Large intestine (tissue), 12 donors: ENCODE measurements around the gene ASPHD2. TPM values are rescaled to one million over a fixed set of nuclear protein-coding genes. Genes with fewer than 3 reads are reported as not detected.
A peak's percentile ranks its signal among the peaks of the same experiment; 100 is the strongest.

ENCODE experiments used
- DNase-seq, 2 donors: peaks; one replicate each; pipeline versions ENCODE4 v3.0.0 to v3.0.0-alpha.2; 2013
- H3K27ac ChIP-seq: one replicate; pipeline ENCODE4 v1.5.1; 2013; ENCODE audit warnings: low read length
- H3K27me3 ChIP-seq: 2 replicates; pipeline ENCODE4 v1.6.1; 2013; ENCODE audit warnings: low read length; ENCODE audit not compliant: control insufficient read depth, insufficient read depth
- H3K36me3 ChIP-seq: 2 replicates; pipeline ENCODE4 v1.6.1; 2013; ENCODE audit warnings: low read length; ENCODE audit not compliant: control insufficient read depth, insufficient read depth
- H3K4me1 ChIP-seq: one replicate; pipeline ENCODE4 v1.6.1; 2013; ENCODE audit warnings: low read length; ENCODE audit not compliant: control insufficient read depth, insufficient read depth
- H3K4me3 ChIP-seq: one replicate; pipeline ENCODE4 v1.5.1; 2013; ENCODE audit warnings: low read length
- H3K9me3 ChIP-seq: one replicate; pipeline ENCODE4 v1.6.1; 2013; ENCODE audit warnings: mild to moderate bottlenecking, low read depth, low read length, moderate library complexity; ENCODE audit not compliant: control insufficient read depth
- WGBS: methylation state at CpG from one replicate; pipeline ENCODE4 v1.1.5; 2013; ENCODE audit warnings: low lambda C conversion rate; ENCODE audit not compliant: insufficient coverage; 5-methylcytosine and 5-hydroxymethylcytosine counted together
- long read RNA-seq, 11 donors: transcript quantifications; one replicate each; lab custom pipeline, GENCODE V29; 2026
- polyA plus RNA-seq: library from polyadenylated mRNA; unstranded; fragments of 120-200 nt; gene quantifications from one replicate; pipeline ENCODE4 v1.2.1, GENCODE V29; 2013

Gene ASPHD2, protein sequence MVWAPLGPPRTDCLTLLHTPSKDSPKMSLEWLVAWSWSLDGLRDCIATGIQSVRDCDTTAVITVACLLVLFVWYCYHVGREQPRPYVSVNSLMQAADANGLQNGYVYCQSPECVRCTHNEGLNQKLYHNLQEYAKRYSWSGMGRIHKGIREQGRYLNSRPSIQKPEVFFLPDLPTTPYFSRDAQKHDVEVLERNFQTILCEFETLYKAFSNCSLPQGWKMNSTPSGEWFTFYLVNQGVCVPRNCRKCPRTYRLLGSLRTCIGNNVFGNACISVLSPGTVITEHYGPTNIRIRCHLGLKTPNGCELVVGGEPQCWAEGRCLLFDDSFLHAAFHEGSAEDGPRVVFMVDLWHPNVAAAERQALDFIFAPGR
- 0.88 TPM for polyA plus RNA-seq
- long read RNA-seq, donor 1, result 0 reads
- long read RNA-seq, donor 2, partial matches to known transcripts, result 0 of 1 reads
- long read RNA-seq, donor 2, other reads (novel, unspliced or antisense), result 0 of 1 reads
- long read RNA-seq, donor 3, partial matches to known transcripts, result 0 of 1 reads
- long read RNA-seq, donor 3, other reads (novel, unspliced or antisense), result 0 of 1 reads
- long read RNA-seq, donor 4, result 0 reads
- long read RNA-seq, donor 5, partial matches to known transcripts, result 0 of 1 reads
- long read RNA-seq, donor 5, other reads (novel, unspliced or antisense), result 0 of 1 reads
- long read RNA-seq, donor 6, partial matches to known transcripts, result 0 of 1 reads
- long read RNA-seq, donor 6, other reads (novel, unspliced or antisense), result 0 of 1 reads
- long read RNA-seq, donor 7, result 0 reads
- long read RNA-seq, donor 8, partial matches to known transcripts, result 0 of 1 reads
- long read RNA-seq, donor 8, other reads (novel, unspliced or antisense), result 0 of 1 reads
- long read RNA-seq, donor 9, result 0 reads
- long read RNA-seq, donor 10, result 0 reads
- long read RNA-seq, donor 11, result 0 reads

DNA sequence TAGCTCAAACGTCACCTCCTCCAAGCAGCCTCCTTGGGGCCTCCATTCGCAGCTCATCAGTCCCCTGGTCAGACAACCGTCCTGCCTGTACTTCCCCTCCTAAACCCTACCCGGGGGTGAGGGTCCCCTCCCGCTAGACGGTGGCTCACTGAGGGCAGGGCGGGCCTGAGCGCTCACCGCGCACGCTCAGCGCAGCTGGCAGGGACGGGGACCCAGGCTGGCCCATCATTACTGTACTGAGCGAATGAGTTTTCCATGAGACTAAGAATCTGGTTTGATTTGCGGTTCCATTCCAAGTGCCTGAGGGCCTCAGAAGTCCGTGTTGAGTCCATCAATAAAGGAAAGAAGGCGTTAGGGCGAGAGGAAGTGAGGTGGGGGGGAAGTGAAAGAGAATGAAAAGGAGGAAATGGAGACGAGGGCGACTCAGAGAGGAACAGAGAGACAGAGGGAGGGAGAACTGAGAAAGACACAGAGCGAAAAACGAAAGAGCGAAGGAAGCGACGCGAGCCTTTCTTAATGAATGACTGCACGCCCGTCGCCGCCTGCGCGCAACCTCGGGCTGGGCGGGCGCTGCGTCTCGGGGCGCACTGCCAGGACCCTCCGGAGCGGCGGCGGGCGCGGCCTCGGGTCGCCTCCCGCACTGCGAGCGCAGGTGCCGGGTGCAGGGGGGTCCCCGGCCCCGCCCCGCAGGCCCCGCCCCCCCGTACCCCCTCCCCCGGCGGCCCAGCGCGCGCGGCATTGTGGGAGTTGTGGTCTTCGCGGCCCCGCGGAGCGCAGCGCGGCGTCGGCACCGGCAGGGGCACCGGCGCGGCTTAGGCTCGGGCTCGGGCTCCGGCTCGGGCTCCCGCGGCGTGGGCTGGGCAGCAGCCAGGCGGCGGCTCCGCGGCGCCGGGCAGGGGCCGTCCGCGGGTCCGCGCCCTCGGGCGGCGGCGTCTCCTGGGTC lies at the start of gene ASPHD2:
TSS of gene ASPHD2 (plus strand) at position 746 of the 943 bp plus-strand sequence. CDS start 4,356 bp downstream, outside the sequence.
- peaks cover 7% of the 10 kb centered on the region for H3K4me1 ChIP-seq
- H3K4me3 ChIP-seq, result peak within 1 kb of the TSS; percentile 51
- 0% methylated on average over 6 of the region's 96 CpGs for WGBS
- peaks cover 31% of the 10 kb centered on the region for H3K27me3 ChIP-seq
- H3K27ac ChIP-seq, result peak within 1 kb of the TSS; percentile 23
- DNase-seq, result peak; percentile 35 to 77
- no peaks in the 10 kb centered on the region for H3K36me3 ChIP-seq
- H3K9me3 ChIP-seq, result no peaks in the 10 kb centered on the region

DNA sequence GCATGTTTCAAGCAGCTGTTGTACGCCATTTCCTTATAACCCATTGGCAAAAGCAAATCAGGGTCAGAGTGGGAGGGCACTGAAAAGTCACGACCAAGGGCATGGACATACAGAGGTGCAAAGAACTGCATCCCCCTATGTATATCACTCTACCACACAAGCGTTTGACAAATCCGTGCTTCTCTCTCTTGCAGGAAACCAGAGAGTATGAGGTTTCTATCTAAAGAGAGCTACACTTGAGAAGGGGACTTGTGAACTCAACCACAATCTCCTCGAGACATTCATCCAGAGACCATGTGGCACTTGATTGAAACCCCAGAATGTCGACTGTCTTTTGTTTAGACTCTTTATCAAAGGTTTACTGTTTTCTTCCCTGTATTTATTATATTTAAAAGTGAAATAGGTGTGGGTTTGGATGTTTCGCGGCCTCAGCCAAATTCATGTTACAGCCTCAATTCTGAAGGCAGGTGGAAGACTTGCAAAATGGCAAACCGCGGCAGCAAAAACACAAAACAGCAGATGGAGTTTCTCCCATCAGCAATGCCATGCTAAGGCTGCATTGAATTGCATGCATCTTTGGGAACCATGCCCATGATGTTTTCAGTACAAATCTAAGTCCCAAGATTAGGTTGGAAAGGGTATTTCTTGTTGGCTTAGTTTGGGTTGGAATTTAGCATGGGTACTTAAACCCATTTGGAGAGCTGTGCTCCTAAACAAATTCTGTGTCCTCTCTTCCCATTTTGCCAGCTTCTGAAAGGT lies 48.8 kb upstream of the ASPHD2 start:
- Histone ChIP-seq H3K9me3 (no peaks in the 10 kb centered on the region), H3K27me3 (peaks cover 29% of the 10 kb centered on the region), H3K4me1 (no peaks in the 10 kb centered on the region), H3K27ac (no peak overlapping the region), H3K36me3 (no peaks in the 10 kb centered on the region), H3K4me3 (no peak overlapping the region)
- WGBS, result 80% methylated on average over 1 of the region's 10 CpGs
- DNase-seq, result no peak

DNA sequence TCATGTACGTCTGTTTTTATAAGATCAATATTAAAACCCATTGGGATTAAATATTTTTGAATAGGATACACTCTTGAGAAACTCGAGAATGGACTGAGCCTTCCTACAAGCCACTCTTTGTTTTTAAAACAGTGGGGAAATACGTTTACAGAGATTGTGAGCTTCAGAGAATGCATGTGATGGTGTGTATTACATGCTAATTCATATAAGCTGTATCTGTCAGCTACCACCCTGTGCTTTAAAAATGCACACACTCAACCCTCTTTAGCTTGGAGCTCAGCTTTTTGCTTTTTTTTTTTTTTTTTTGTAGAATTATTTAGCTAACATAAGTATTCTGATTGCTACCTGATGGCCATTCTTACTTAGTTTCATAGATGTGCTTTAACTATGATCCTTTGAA lies 46.3 kb upstream of the ASPHD2 start:
- Histone ChIP-seq H3K27ac (no peak overlapping the region), H3K4me3 (no peak overlapping the region), H3K36me3 (no peaks in the 10 kb centered on the region), H3K9me3 (no peaks in the 10 kb centered on the region), H3K4me1 (no peaks in the 10 kb centered on the region), H3K27me3 (peaks cover 27% of the 10 kb centered on the region)
- no peak for DNase-seq
- 20% methylated on average over 1 of the region's 3 CpGs for WGBS

DNA sequence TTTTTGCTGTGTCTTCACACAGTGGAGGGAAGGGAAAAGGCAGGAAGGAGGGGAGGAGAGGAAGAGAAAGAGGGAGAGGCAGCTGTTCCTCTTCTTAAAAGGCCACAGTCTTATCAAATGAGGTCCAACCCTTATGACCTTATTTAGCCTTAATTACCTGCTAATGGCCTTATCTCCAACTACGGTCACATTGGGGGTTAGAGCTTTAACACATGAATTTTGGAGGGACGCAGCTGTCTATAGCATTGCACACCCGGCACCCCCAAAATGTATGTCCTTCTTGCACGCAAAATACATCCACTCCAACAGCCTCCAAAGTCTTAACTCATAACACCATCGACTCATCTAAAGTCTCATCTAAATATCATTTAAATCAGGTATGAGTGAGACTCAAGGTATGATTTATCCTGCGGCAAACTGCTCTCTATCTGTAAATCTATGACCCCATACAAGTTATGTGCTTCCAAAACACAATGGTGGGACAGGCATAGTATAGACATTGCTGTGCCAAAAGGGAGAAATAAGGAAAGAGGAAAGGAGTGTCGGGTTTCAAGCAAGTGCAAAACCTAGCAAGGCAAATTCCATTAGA lies 45.0 kb upstream of the ASPHD2 start:
- Histone ChIP-seq H3K27ac (no peak overlapping the region), H3K4me1 (no peaks in the 10 kb centered on the region), H3K36me3 (no peaks in the 10 kb centered on the region), H3K27me3 (peaks cover 21% of the 10 kb centered on the region), H3K4me3 (no peak overlapping the region), H3K9me3 (no peaks in the 10 kb centered on the region)
- no peak for DNase-seq
- 64% methylated on average over 4 of the region's 7 CpGs for WGBS

DNA sequence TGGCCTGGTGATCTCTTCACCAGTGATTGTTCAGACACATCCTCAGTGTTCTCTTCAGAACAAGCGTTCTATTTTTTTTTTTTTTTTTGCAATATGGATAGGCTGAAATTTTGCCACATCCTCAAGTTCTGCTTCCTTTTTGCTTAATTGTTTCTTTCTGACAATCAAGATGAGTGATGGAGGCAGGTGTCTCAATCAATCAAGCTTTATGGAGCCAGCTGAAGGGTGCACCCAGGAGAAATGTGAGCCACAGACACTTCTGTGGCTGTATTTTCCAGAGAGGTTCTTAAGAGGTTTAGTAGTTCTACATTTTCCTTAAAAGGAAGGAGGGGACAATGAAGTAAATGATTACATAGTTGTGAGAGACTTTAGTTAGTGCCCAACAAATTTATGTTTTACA lies 43.9 kb upstream of the ASPHD2 start:
- WGBS, result no CpG with 5 or more reads among the region's 1 CpG
- DNase-seq, result no peak
- Histone ChIP-seq H3K4me1 (no peaks in the 10 kb centered on the region), H3K9me3 (no peaks in the 10 kb centered on the region), H3K36me3 (no peaks in the 10 kb centered on the region), H3K4me3 (no peak overlapping the region), H3K27me3 (peaks cover 16% of the 10 kb centered on the region), H3K27ac (no peak overlapping the region)

DNA sequence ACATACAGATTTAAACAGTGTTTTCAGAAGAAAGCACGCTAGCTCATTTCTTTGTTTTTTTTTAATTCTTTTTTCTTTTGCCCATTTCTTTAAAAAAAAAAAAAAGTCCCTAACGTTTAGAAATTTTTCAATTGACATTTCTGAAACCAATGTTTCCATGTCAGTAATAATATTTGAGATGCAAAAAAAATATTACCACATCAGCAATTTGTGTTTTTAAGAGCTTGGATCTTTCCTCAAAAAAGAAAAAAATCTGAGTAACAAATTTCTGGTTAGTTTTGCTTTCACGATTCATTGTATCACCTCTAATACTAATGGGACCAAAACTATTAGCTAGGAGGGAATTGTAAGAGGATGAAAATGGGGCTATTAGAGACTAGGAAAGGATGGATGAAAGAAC lies 39.9 kb upstream of the ASPHD2 start:
- no peaks in the 10 kb centered on the region for H3K9me3 ChIP-seq
- no peaks in the 10 kb centered on the region for H3K36me3 ChIP-seq
- H3K27ac ChIP-seq, result no peak overlapping the region
- 90% methylated on average over 2 of the region's 3 CpGs for WGBS
- no peak for DNase-seq
- no peaks in the 10 kb centered on the region for H3K4me1 ChIP-seq
- no peak overlapping the region for H3K4me3 ChIP-seq
- peaks cover 3% of the 10 kb centered on the region for H3K27me3 ChIP-seq

DNA sequence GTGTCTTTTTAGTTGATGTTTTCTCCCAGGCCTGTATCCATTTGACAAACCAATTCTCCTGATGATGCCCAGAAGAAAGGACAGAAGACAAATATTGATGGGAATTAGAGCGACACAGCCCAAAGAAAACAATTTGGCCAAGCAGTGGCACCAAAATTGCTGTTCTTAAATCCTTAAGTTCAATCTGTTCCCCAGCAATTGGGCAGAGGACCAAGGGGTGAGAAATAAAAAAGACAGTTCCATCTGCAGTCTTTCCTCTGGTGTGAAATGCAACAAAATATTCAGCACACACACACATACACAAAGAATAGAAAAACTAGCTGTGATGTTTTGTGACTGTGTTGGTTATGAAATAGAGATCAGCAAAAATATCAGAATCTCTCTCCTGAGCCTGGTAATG lies 38.0 kb upstream of the ASPHD2 start:
- Histone ChIP-seq H3K4me1 (no peaks in the 10 kb centered on the region), H3K9me3 (no peaks in the 10 kb centered on the region), H3K27ac (no peak overlapping the region), H3K4me3 (no peak overlapping the region), H3K27me3 (no peaks in the 10 kb centered on the region), H3K36me3 (no peaks in the 10 kb centered on the region)
- no peak for DNase-seq
- WGBS, result no CpG with 5 or more reads among the region's 1 CpG

DNA sequence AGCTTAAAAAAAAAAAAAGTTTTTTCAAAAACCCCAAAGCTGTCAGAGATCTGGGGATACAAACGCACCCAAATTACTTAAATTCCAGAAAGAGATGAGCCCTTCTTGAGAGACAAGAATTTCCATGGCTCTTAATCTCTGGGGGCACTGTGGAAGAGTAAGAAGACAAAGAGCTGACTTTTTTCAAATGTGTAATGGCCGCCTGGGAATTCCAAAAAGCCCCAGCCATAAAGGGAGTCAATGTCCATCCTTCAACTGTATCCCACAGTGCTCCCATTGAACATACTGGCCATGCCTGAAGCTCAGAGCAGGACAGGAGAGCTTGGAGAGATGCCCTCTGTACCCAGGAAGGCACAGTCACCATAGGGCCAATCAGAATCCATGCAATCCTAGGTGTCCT lies 37.4 kb upstream of the ASPHD2 start:
- H3K27me3 ChIP-seq, result no peaks in the 10 kb centered on the region
- WGBS, result no CpG with 5 or more reads among the region's 2 CpGs
- H3K27ac ChIP-seq, result no peak overlapping the region
- no peak overlapping the region for H3K4me3 ChIP-seq
- H3K9me3 ChIP-seq, result no peaks in the 10 kb centered on the region
- H3K36me3 ChIP-seq, result no peaks in the 10 kb centered on the region
- H3K4me1 ChIP-seq, result no peaks in the 10 kb centered on the region
- DNase-seq, result no peak

DNA sequence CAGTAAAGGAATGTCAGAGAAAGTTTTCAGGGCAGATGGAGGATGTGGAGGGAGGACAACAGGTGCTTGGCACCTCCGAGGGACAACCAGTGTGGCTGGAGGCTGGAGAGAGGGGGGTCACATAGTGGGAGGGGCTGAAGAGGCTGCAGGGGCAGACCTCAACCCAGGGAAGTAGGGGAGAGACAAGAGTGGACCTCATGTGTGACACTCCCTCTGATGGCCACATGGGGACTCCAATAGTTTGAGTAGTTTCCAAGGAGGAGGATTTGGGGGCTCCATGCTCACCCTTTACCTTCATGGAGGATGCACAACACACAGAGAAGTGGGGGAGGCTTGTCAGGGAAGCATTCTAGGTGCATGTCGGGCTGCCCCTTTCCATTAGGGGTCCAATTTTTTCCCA lies 35.1 kb upstream of the ASPHD2 start:
- H3K4me1 ChIP-seq, result no peaks in the 10 kb centered on the region
- DNase-seq, result no peak
- H3K9me3 ChIP-seq, result no peaks in the 10 kb centered on the region
- H3K27ac ChIP-seq, result no peak overlapping the region
- WGBS, result no CpG with 5 or more reads among the region's 2 CpGs
- H3K27me3 ChIP-seq, result no peaks in the 10 kb centered on the region
- no peak overlapping the region for H3K4me3 ChIP-seq
- H3K36me3 ChIP-seq, result no peaks in the 10 kb centered on the region
